HL-60 (cell line): ENCODE measurements around the gene ERC2.

Source experiments
- DNase-seq, 2 experiments: peaks; one replicate each; pipeline ENCODE4 v3.0.0-alpha.2; 2010 to 2020; ENCODE audit warnings: low read depth in 1 of 2, low spot score in 1 of 2
- H3K27ac ChIP-seq: fragments of 250-450 bp; sonication (Bioruptor Pico); replicated peaks from 2 replicates; pipeline ENCODE4 v1.5.1; 2020; ENCODE audit warnings: mild to moderate bottlenecking, moderate library complexity
- H3K27me3 ChIP-seq: fragments of 250-450 bp; sonication (Bioruptor Pico); 2 replicates; pipeline ENCODE4 v1.5.1; 2021; ENCODE audit warnings: mild to moderate bottlenecking, moderate library complexity; ENCODE audit not compliant: insufficient read depth, poor library complexity, severe bottlenecking
- H3K4me3 ChIP-seq: replicated peaks from 2 replicates; pipeline ENCODE4 v1.5.1; 2011; ENCODE audit warnings: mild to moderate bottlenecking, control low read depth, low read length; ENCODE audit not compliant: insufficient read depth
- CTCF ChIP-seq: IDR thresholded peaks from one replicate; pipeline ENCODE4 v1.5.1; 2011; ENCODE audit warnings: low read length, control low read depth, inconsistent platforms; ENCODE audit not compliant: insufficient read depth
- GABPA ChIP-seq: IDR thresholded peaks from 2 replicates; pipeline ENCODE4 v1.6.1; 2012; ENCODE audit warnings: low read depth
- POLR2AphosphoS5 ChIP-seq: IDR thresholded peaks from 2 replicates; pipeline ENCODE4 v1.6.1; 2012; ENCODE audit warnings: low read depth
- REST ChIP-seq: IDR thresholded peaks from 2 replicates; pipeline ENCODE4 v1.6.1; 2012; ENCODE audit warnings: low read depth; ENCODE audit not compliant: insufficient replicate concordance
- SPI1 ChIP-seq: IDR thresholded peaks from 2 replicates; pipeline ENCODE4 v1.6.1; 2012; ENCODE audit warnings: low read depth, mild to moderate bottlenecking, borderline replicate concordance

Gene ERC2

DNA sequence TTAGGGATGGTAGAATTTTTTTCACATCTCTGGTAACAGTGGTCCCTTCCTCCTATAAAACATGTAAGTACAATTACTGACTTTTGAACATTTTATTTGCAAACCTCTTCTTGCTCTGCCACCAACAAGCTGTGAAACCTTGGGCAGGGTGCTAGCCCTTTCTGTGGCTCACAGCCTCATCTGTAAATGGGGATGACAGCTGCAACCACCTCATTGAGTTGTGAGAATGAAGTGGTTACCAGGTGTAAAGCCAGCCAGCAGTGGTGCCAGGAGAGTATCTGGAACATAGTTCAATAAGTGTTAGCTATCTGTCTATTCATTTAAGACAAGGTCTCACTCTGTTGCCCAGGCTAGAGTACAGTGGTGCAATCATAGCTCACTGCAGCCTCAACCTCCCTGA is 278.1 kb downstream of the ERC2 start:
- Histone ChIP-seq H3K27ac (no peak overlapping the region), H3K4me3 (no peak overlapping the region), H3K27me3 (no peaks in the 10 kb centered on the region)
- DNase-seq = no peak
- no peak for TF ChIP-seq POLR2AphosphoS5
- TF ChIP-seq CTCF = no peak
- no peak for TF ChIP-seq SPI1
- TF ChIP-seq REST = no peak
- TF ChIP-seq GABPA = no peak

DNA sequence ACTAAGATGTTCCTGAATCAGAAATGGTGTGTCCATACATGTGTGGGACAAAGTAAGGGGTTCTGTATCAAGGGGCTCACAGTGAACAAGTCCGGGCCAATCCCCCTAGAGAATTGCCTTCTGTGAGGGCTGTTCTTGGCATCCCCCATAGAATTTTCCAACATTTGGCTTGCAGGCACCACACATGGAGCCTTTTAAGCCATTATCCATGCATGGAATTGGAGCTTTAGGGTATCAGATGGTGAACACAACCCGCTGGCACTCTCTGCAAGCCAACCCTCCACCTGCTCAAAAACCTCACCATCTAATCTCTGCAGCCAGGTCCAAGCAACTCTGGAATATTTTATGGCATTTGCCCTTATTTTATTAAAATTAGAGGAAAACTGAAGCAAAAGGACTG is 278.7 kb downstream of the ERC2 start:
- no peak overlapping the region for H3K27ac ChIP-seq
- no peak overlapping the region for H3K4me3 ChIP-seq
- H3K27me3 ChIP-seq = no peaks in the 10 kb centered on the region
- DNase-seq = no peak
- TF ChIP-seq SPI1 (no peak), POLR2AphosphoS5 (no peak), REST (no peak), CTCF (no peak), GABPA (no peak)

DNA sequence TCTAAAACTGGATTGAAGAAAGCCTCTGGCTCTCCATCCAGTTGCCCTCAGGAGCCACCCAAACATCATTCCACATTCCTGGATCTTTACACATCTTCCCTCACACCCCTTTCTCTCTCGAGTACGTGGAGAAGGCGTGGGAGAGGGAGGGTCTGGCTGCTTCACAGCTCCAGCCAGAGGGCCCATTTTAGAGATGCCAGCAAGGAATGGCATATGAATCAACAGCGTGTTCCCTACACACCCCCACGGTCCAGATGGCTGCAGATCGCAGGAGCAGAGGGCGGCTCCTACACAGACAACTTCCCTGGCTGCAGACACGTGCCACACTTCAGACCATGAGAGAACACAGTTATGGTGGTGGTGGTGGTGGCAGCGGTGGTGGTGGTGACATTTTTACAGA is 280.1 kb downstream of the ERC2 start:
- TF ChIP-seq POLR2AphosphoS5 (no peak), REST (no peak), GABPA (no peak), SPI1 (no peak), CTCF (no peak)
- Histone ChIP-seq H3K27ac (no peak overlapping the region), H3K4me3 (no peak overlapping the region), H3K27me3 (no peaks in the 10 kb centered on the region)
- no peak for DNase-seq
